NT2/D1 (cell line): ENCODE results near the gene HPRT1.

Source experiments
- YY1 ChIP-seq: IDR thresholded peaks from 2 replicates; pipeline ENCODE4 v1.6.1; 2011; ENCODE audit not compliant: insufficient read length, insufficient read depth
- ZNF274 ChIP-seq: IDR thresholded peaks from 2 replicates; pipeline ENCODE4 v1.6.1; 2011; ENCODE audit warnings: mild to moderate bottlenecking, low read depth, low read length

GRCh38 chrX:134530845-134531244 lies 70.9 kb downstream of the HPRT1 start:
- TF ChIP-seq YY1 (no peak), ZNF274 (no peak)
